GM12891 (cell line): Measurements from ENCODE around the gene PPP4R3B.
"Not testable (repeated sequence)": the region's sequence is repeated elsewhere in the genome, so short reads cannot be mapped to it uniquely, and the experiment has no call there.

Experiments used
- PAX5 ChIP-seq: IDR thresholded peaks from 2 replicates; pipeline ENCODE4 v1.6.1; 2011; ENCODE audit warnings: low read length, moderate library complexity, mild to moderate bottlenecking; ENCODE audit not compliant: insufficient read depth, severe bottlenecking
- POLR2A ChIP-seq: IDR thresholded peaks from 2 replicates; pipeline ENCODE4 v1.6.1; 2011; ENCODE audit warnings: low read depth, low read length, control low read depth
- POLR2AphosphoS5 ChIP-seq: IDR thresholded peaks from 2 replicates; pipeline ENCODE4 v1.6.1; 2011; ENCODE audit warnings: low read depth, low read length, control low read depth
- POU2F2 ChIP-seq: IDR thresholded peaks from 2 replicates; pipeline ENCODE4 v1.6.1; 2011; ENCODE audit warnings: low read depth, mild to moderate bottlenecking, control low read depth, low read length, moderate library complexity
- SPI1 ChIP-seq: IDR thresholded peaks from 2 replicates; pipeline ENCODE4 v1.6.1; 2011; ENCODE audit warnings: low read depth, low read length, control low read depth
- TAF1 ChIP-seq: IDR thresholded peaks from 2 replicates; pipeline ENCODE4 v1.6.1; 2011; ENCODE audit warnings: low read depth, low read length, control low read depth

GRCh38 chr2:55547679-55548078 lies 69.7 kb downstream of the PPP4R3B start:
- not testable (repeated sequence) for TF ChIP-seq POLR2AphosphoS5, TAF1, POLR2A, PAX5, SPI1, POU2F2
